C4-2B (cell line): Measurements from ENCODE around the gene LRRC27.

Source experiments
- H3K27ac ChIP-seq: fragments of 450-650 bp; 2 replicates; pipeline ENCODE4 v1.5.1; 2017
- CTCF ChIP-seq: fragments of 450-650 bp; conservative IDR thresholded peaks from 2 replicates; pipeline ENCODE4 v1.5.1; 2017; ENCODE audit warnings: mild to moderate bottlenecking
- ZFX ChIP-seq: fragments of 450-650 bp; IDR thresholded peaks from 2 replicates; pipeline ENCODE4 v1.6.1; 2017

Gene LRRC27

GRCh38 chr10:132423966-132424861 lies 92.2 kb downstream of the LRRC27 start:
- TF ChIP-seq CTCF (no peak), ZFX (no peak)
- H3K27ac ChIP-seq, result no peak overlapping the region; the same call in 1 of the 2 replicates

GRCh38 chr10:132425029-132425756 lies 93.2 kb downstream of the LRRC27 start:
- no peak overlapping the region for H3K27ac ChIP-seq
- TF ChIP-seq ZFX (no peak), CTCF (no peak)

GRCh38 chr10:132425757-132426155 lies 93.8 kb downstream of the LRRC27 start:
- TF ChIP-seq ZFX, result no peak
- TF ChIP-seq CTCF, result no peak
- no peak overlapping the region for H3K27ac ChIP-seq

- TF ChIP-seq ZFX, result no peak
- H3K27ac ChIP-seq, result no peak overlapping the region
Observed at GRCh38 chr10:132427006-132427771, 95.2 kb downstream of the LRRC27 start.

GRCh38 chr10:132427939-132428367 lies 96.0 kb downstream of the LRRC27 start:
- no peak for TF ChIP-seq ZFX
- no peak overlapping the region for H3K27ac ChIP-seq

GRCh38 chr10:132428486-132428995 lies 96.5 kb downstream of the LRRC27 start:
- H3K27ac ChIP-seq, result no peak overlapping the region
- TF ChIP-seq ZFX (no peak), CTCF (no peak)
